Lower leg skin (tissue), 4 donors: ENCODE data around the gene HNRNPL. TPM values are rescaled to one million over a fixed set of nuclear protein-coding genes. Genes with fewer than 3 reads are reported as not detected.
"Not testable (repeated sequence)": the region's sequence is repeated elsewhere in the genome, so short reads cannot be mapped to it uniquely, and the experiment has no call there.

ENCODE experiments used
- DNase-seq, 2 donors: peaks; one replicate each; pipeline ENCODE4 v3.0.0-alpha.2; 2019; ENCODE audit warnings: low spot score in 2 of 2
- H3K4me3 ChIP-seq: fragments of 200-600 bp; sonication (generic); 2 replicates; pipeline ENCODE4 v1.5.1; 2017; ENCODE audit warnings: mild to moderate bottlenecking, low read depth; ENCODE audit not compliant: poor library complexity, severe bottlenecking
- POLR2A ChIP-seq, 2 donors: fragments of 450-650 bp; IDR thresholded peaks; one replicate each; pipeline ENCODE4 v1.6.1; 2016 to 2017; ENCODE audit warnings: antibody characterized with exemption in 2 of 2, mild to moderate bottlenecking in 1 of 2, moderate library complexity in 1 of 2
- WGBS, 2 donors: methylation state at CpG; one replicate each; pipeline ENCODE4 v1.1.5; 2018; 5-methylcytosine and 5-hydroxymethylcytosine counted together
- intact Hi-C: fragments of 100-400 bp; cut with DNase I; formaldehyde crosslinking; loops from one replicate; pipeline ENCODE4 v1.15.0; 2023; ENCODE audit warnings: low total_unique reads
- total RNA-seq, 4 donors: library from RNA; depleted of rRNA; stranded (reverse); fragments of >200 nt; gene quantifications; one replicate each; pipeline ENCODE4 v1.1.0, GENCODE V29; 2016
- TF ChIP-seq, protein P1 (sequence below), 3 donors: fragments of 450-650 bp; IDR thresholded peaks; one replicate each; pipeline ENCODE4 v1.5.1; 2016; ENCODE audit warnings: antibody characterized with exemption in 3 of 3, mild to moderate bottlenecking in 3 of 3, moderate library complexity in 2 of 3

The HNRNPL gene
- total RNA-seq, 4 donors from 2014 or later, result 147 to 203 (median 177) TPM

DNA sequence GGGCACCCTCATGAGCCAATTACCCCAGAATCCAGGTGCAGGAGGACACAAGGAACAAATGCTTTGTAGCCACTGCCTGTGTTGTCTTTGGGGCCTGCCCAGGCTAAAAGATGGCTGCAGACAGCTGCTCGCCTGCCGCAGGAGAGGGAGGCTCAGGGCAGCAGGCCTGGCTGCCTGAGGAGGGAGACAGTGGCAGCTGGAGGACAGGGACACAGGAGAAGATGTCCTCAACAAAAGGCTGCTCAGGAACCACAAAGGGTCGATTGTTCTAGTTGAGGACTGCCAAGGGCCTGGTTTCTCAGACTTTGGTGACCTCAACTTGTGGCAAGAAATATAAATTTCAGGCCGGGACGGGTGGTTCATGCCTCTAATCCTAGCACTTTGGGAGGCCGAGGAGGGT, 42.0 kb upstream of the HNRNPL start:
- H3K4me3 ChIP-seq, result no peak overlapping the region
- no peak for DNase-seq
- 81 to 87% methylated on average over 6 of the region's 6 CpGs for WGBS, 2 donors
- TF ChIP-seq POLR2A (IDR thresholded peaks at IDR 0.05), result no peak
- TF ChIP-seq, protein P1, sequence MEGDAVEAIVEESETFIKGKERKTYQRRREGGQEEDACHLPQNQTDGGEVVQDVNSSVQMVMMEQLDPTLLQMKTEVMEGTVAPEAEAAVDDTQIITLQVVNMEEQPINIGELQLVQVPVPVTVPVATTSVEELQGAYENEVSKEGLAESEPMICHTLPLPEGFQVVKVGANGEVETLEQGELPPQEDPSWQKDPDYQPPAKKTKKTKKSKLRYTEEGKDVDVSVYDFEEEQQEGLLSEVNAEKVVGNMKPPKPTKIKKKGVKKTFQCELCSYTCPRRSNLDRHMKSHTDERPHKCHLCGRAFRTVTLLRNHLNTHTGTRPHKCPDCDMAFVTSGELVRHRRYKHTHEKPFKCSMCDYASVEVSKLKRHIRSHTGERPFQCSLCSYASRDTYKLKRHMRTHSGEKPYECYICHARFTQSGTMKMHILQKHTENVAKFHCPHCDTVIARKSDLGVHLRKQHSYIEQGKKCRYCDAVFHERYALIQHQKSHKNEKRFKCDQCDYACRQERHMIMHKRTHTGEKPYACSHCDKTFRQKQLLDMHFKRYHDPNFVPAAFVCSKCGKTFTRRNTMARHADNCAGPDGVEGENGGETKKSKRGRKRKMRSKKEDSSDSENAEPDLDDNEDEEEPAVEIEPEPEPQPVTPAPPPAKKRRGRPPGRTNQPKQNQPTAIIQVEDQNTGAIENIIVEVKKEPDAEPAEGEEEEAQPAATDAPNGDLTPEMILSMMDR (IDR thresholded peaks at IDR 0.05), result no peak
- intact Hi-C loops, result no loop called here

DNA sequence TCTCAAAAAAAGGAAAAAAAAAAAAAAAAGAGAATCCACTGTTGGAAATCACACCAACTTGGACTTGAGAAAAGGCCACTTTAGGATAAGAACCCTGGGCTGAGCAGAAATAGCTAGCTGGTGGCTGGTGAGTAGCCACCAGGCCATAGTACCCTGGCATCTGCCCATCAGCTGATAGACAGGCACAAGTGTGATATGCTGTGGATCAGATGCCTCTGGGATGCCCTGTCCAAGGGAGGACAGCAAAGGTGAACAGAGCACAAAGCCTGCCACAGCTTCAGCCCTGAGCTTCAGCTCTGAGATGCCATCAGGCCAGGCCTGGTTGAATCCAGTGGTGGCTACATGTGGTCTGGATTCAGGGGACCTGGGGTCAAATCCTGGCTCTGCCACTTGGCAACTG, 40.9 kb upstream of the HNRNPL start:
- DNase-seq, result no peak
- H3K4me3 ChIP-seq, result no peak overlapping the region
- TF ChIP-seq, protein P1 (IDR thresholded peaks at IDR 0.05), result no peak
- TF ChIP-seq POLR2A (IDR thresholded peaks at IDR 0.05), result no peak
- intact Hi-C loops, result no loop called here

DNA sequence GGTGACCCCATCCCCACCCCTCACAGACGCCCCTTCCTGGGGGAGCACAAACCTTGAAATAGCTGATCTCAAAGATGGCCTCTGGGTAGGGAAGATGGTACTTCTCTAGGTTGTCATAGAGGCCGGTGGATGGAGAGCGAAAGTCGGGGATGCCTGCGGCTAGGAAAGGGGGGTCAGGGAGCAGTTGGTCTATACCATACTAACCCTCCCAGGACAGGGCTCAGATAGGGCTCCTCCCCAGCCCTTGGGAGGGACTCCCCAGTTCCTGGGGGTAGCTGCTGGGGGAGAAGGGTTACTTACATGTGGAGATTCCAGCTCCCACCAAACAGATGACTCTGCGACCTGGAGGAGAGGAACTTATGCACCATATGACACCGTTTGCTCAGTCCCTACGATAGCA, 40.0 kb upstream of the HNRNPL start:
- TF ChIP-seq POLR2A (IDR thresholded peaks at IDR 0.05), result no peak
- TF ChIP-seq, protein P1 (IDR thresholded peaks at IDR 0.05), result no peak
- intact Hi-C loops, result no loop called here
- DNase-seq, result no peak
- no peak overlapping the region for H3K4me3 ChIP-seq
- 89 to 93% methylated on average over 8 of the region's 8 CpGs for WGBS, 2 donors

DNA sequence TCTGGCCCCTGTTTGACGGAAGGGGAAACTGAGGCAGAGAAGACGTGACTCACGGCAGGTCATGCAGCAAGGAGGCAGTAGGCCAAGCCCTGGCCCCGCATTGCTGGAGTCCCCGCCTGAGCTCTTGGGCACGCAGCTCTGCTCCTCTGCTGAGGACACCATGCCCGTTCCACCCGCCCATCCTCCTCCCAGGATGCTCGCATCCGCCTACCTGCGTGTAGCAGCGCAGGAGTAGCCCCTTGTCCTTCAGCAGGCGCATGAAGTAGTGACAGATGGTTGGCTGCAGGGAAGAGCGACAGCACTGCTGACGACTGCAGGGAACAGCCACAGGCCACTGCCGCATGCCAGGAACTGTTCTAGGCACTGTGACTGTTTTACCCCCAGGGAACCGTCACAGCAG, 39.1 kb upstream of the HNRNPL start:
- 90 to 91% methylated on average over 17 of the region's 17 CpGs for WGBS, 2 donors
- DNase-seq, result no peak
- intact Hi-C loops, result no loop called here
- no peak overlapping the region for H3K4me3 ChIP-seq
- TF ChIP-seq, protein P1 (IDR thresholded peaks at IDR 0.05), result no peak
- no peak for TF ChIP-seq POLR2A (IDR thresholded peaks at IDR 0.05)

DNA sequence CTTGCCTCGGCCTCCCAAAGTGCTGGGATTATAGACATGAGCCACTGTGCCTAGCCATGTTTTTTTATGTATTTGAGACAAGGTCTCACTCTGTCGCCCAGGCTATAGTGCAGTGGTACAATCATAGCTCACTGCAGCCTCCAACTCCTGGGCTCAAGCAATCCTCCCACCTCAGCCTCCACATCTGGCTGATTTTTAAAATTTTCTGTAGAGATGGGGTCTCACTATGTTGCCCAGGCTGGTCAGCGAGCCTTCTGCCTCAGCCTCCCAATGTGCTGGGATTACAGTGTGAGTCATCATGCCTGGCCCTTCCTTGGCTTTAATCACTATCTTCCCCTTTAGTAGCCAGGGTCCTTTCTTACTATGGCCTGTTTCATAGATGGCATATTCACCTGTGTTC, 34.9 kb upstream of the HNRNPL start:
- intact Hi-C loops, H3K4me3 ChIP-seq, DNase-seq: not testable (repeated sequence)
- 97 to 100% methylated on average over 3 of the region's 3 CpGs for WGBS, 2 donors

DNA sequence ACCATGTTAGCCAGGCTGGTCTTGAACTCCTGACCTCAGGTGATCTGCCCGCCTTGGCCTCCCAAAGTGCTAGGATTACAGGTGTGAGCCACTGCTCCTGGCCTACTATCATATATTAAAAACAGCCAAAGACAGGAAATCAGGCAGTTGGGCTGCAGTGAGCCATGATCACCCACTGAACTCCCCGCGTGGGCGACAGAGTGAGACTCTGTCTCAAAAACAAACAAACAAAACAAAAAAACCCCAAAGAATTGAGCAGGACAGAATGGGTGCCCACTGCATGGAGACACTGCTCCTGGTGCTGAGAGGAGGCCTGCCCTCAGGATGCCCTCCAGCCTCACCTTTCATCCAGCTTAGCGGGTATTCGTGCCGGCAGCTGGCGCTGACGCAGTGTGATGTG, 33.5 kb upstream of the HNRNPL start:
- H3K4me3 ChIP-seq, result no peak overlapping the region
- intact Hi-C loops, result no loop called here
- TF ChIP-seq POLR2A (IDR thresholded peaks at IDR 0.05), result no peak
- TF ChIP-seq, protein P1 (IDR thresholded peaks at IDR 0.05), result no peak
- WGBS, 2 donors, result 91 to 92% methylated on average over 9 of the region's 9 CpGs
- no peak for DNase-seq
